HepG2 (cell line): ENCODE data around the gene PCBP1. TPM values are rescaled to one million over a fixed set of nuclear protein-coding genes. Genes with fewer than 3 reads are reported as not detected.
A peak's percentile ranks its signal among the peaks of the same experiment; 100 is the strongest.

Experiments
- FOXA3 ChIP-seq: IDR thresholded peaks from 2 replicates; pipeline ENCODE4 v1.6.1; 2016; ENCODE audit warnings: missing genetic modification reagents, missing compliant biosample characterization
- GMEB2 ChIP-seq: IDR thresholded peaks from 2 replicates; pipeline ENCODE4 v1.6.1; 2016; ENCODE audit warnings: missing biosample characterization, missing genetic modification reagents, low read depth
- MAFF ChIP-seq: IDR thresholded peaks from 2 replicates; pipeline ENCODE4 v1.6.1; 2011; ENCODE audit warnings: low read depth, low read length, improper control_type of control experiment
- MBD4 ChIP-seq: IDR thresholded peaks from 2 replicates; pipeline ENCODE4 v1.6.1; 2012; ENCODE audit warnings: low read length, inconsistent platforms, borderline replicate concordance
- MED1 ChIP-seq: sonication (generic); formaldehyde crosslinking; IDR thresholded peaks from 2 replicates; pipeline ENCODE4 v1.4.0; 2020; ENCODE audit warnings: missing genetic modification reagents
- MIER3 ChIP-seq: IDR thresholded peaks from 2 replicates; pipeline ENCODE4 v1.6.1; 2016; ENCODE audit warnings: missing compliant biosample characterization, borderline replicate concordance
- MLX ChIP-seq: IDR thresholded peaks from 2 replicates; pipeline ENCODE4 v1.6.1; 2016
- MYPOP ChIP-seq: sonication (generic); formaldehyde crosslinking; IDR thresholded peaks from 2 replicates; pipeline ENCODE4 v1.8.1; 2023; ENCODE audit warnings: mild to moderate bottlenecking, moderate library complexity, missing genetic modification reagents
- NR2F6 ChIP-seq, 2 experiments: IDR thresholded peaks; 2 replicates each; pipeline ENCODE4 v1.6.1; 2016; ENCODE audit warnings: antibody characterized with exemption in 1 of 2, mild to moderate bottlenecking in 1 of 2
- SCMH1 ChIP-seq: sonication (generic); formaldehyde crosslinking; IDR thresholded peaks from 2 replicates; pipeline ENCODE4 v1.9.0; 2021; ENCODE audit warnings: missing genetic modification reagents, mild to moderate bottlenecking, borderline replicate concordance
- SNRNP70 ChIP-seq: fragments of 200-400 bp; formaldehyde crosslinking; IDR thresholded peaks from 2 replicates; pipeline ENCODE4 v1.6.1; 2017; ENCODE audit warnings: mild to moderate bottlenecking, low read depth, low read length, moderate library complexity
- SYNCRIP ChIP-seq: fragments of 200-400 bp; formaldehyde crosslinking; IDR thresholded peaks from 2 replicates; pipeline ENCODE4 v1.6.1; 2018; ENCODE audit warnings: mild to moderate bottlenecking, low read depth, low read length; ENCODE audit not compliant: insufficient read depth
- U2AF1 ChIP-seq: fragments of 200-400 bp; formaldehyde crosslinking; optimal IDR thresholded peaks from 2 replicates; pipeline ENCODE3; 2017; ENCODE audit warnings: mild to moderate bottlenecking, low read depth, low read length
- ZNF232 ChIP-seq: sonication (generic); formaldehyde crosslinking; IDR thresholded peaks from 2 replicates; pipeline ENCODE4 v1.4.0; 2020; ENCODE audit warnings: missing genetic modification reagents, borderline replicate concordance
- ZNF317 ChIP-seq: sonication (generic); formaldehyde crosslinking; IDR thresholded peaks from 2 replicates; pipeline ENCODE4 v1.5.0; 2020; ENCODE audit warnings: mild to moderate bottlenecking, missing genetic modification reagents
- ZNF33B ChIP-seq: sonication (generic); formaldehyde crosslinking; IDR thresholded peaks from 2 replicates; pipeline ENCODE4 v1.5.1; 2020; ENCODE audit warnings: mild to moderate bottlenecking, missing genetic modification reagents
- ZNF776 ChIP-seq: sonication (generic); formaldehyde crosslinking; IDR thresholded peaks from 2 replicates; pipeline ENCODE4 v1.4.0; 2020; ENCODE audit warnings: mild to moderate bottlenecking, missing genetic modification reagents
- ZNF782 ChIP-seq: sonication (generic); formaldehyde crosslinking; IDR thresholded peaks from 2 replicates; pipeline ENCODE4 v1.4.0; 2020; ENCODE audit warnings: missing genetic modification reagents, mild to moderate bottlenecking, borderline replicate concordance
- polyA plus RNA-seq, 8 experiments: library from polyadenylated mRNA; depleted of rRNA in 3 of 8; stranded (reverse) in 7 of 8; unstranded in 1 of 8; fragments of >200 nt; fragmentation: Illumina TruSeq in 4 of 8; extraction: Trizol in 4 of 8; gene quantifications; 2 replicates each; pipeline versions ENCODE4 v1.2.1 to v1.2.3, GENCODE V29; 2011 to 2016; ENCODE audit warnings: low read depth in 4 of 8, missing spikeins in 1 of 8, mixed read lengths in 1 of 8; ENCODE audit not compliant: insufficient read depth in 1 of 8
- total RNA-seq, 5 experiments: library from RNA; depleted of rRNA; stranded (reverse); fragments of >200 nt; fragmentation: Illumina TruSeq; extraction: Trizol; gene quantifications; 2 replicates each; pipeline ENCODE4 v1.2.3, GENCODE V29; 2016; ENCODE audit warnings: low read depth in 1 of 5
- TF ChIP-seq, protein P1 (sequence below): sonication (generic); formaldehyde crosslinking; IDR thresholded peaks from 2 replicates; pipeline ENCODE4 v1.5.1; 2020; ENCODE audit warnings: mild to moderate bottlenecking, missing genetic modification reagents, borderline replicate concordance
- TF ChIP-seq, protein P2 (sequence below): sonication (generic); formaldehyde crosslinking; IDR thresholded peaks from 2 replicates; pipeline ENCODE4 v1.5.0; 2020; ENCODE audit warnings: missing genetic modification reagents, mild to moderate bottlenecking, borderline replicate concordance

The PCBP1 gene
- total and polyA plus RNA-seq, 2 of the 13 experiments (the other 11 are each of a cell fraction or from before 2014, with no cell fraction given), result 32.0 to 137 TPM

- TF ChIP-seq SNRNP70, result no peak
- no peak for TF ChIP-seq GMEB2 (CRISPR knock-in tag)
- TF ChIP-seq ZNF317, result peak; percentile 42; the same call in 1 of the 2 replicates
- TF ChIP-seq SYNCRIP, result no peak
- 0 out of 2 replicates have a peak, but pooled peaks have one; percentile 44 for TF ChIP-seq MBD4
- 0 out of 2 replicates have a peak, but pooled peaks have one; percentile 11 for TF ChIP-seq ZNF776
- TF ChIP-seq SCMH1 (CRISPR knock-in tag), result no peak
- TF ChIP-seq MLX (CRISPR knock-in tag), result no peak
- no peak for TF ChIP-seq FOXA3 (CRISPR knock-in tag)
- no peak for TF ChIP-seq ZNF232 (CRISPR knock-in tag)
- TF ChIP-seq MED1, result no peak
- TF ChIP-seq, protein P1, sequence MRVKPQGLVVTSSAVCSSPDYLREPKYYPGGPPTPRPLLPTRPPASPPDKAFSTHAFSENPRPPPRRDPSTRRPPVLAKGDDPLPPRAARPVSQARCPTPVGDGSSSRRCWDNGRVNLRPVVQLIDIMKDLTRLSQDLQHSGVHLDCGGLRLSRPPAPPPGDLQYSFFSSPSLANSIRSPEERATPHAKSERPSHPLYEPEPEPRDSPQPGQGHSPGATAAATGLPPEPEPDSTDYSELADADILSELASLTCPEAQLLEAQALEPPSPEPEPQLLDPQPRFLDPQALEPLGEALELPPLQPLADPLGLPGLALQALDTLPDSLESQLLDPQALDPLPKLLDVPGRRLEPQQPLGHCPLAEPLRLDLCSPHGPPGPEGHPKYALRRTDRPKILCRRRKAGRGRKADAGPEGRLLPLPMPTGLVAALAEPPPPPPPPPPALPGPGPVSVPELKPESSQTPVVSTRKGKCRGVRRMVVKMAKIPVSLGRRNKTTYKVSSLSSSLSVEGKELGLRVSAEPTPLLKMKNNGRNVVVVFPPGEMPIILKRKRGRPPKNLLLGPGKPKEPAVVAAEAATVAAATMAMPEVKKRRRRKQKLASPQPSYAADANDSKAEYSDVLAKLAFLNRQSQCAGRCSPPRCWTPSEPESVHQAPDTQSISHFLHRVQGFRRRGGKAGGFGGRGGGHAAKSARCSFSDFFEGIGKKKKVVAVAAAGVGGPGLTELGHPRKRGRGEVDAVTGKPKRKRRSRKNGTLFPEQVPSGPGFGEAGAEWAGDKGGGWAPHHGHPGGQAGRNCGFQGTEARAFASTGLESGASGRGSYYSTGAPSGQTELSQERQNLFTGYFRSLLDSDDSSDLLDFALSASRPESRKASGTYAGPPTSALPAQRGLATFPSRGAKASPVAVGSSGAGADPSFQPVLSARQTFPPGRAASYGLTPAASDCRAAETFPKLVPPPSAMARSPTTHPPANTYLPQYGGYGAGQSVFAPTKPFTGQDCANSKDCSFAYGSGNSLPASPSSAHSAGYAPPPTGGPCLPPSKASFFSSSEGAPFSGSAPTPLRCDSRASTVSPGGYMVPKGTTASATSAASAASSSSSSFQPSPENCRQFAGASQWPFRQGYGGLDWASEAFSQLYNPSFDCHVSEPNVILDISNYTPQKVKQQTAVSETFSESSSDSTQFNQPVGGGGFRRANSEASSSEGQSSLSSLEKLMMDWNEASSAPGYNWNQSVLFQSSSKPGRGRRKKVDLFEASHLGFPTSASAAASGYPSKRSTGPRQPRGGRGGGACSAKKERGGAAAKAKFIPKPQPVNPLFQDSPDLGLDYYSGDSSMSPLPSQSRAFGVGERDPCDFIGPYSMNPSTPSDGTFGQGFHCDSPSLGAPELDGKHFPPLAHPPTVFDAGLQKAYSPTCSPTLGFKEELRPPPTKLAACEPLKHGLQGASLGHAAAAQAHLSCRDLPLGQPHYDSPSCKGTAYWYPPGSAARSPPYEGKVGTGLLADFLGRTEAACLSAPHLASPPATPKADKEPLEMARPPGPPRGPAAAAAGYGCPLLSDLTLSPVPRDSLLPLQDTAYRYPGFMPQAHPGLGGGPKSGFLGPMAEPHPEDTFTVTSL (CRISPR knock-in tag), result no peak
- no peak for TF ChIP-seq MAFF
- TF ChIP-seq, protein P2, sequence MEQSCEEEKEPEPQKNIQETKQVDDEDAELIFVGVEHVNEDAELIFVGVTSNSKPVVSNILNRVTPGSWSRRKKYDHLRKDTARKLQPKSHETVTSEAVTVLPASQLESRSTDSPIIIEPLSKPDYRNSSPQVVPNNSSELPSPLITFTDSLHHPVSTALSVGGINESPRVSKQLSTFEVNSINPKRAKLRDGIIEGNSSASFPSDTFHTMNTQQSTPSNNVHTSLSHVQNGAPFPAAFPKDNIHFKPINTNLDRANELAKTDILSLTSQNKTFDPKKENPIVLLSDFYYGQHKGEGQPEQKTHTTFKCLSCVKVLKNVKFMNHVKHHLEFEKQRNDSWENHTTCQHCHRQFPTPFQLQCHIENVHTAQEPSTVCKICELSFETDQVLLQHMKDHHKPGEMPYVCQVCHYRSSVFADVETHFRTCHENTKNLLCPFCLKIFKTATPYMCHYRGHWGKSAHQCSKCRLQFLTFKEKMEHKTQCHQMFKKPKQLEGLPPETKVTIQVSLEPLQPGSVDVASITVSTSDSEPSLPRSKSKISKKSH, result no peak
- no peak for TF ChIP-seq ZNF782 (CRISPR knock-in tag)
- peak; percentile 49 for TF ChIP-seq NR2F6 (IDR thresholded peaks at IDR 0.05)
- no peak for TF ChIP-seq NR2F6 (CRISPR knock-in tag; IDR thresholded peaks at IDR 0.05)
- TF ChIP-seq ZNF33B (CRISPR knock-in tag), result no peak
- TF ChIP-seq MIER3 (CRISPR knock-in tag), result no peak
- no peak for TF ChIP-seq MYPOP (CRISPR knock-in tag)
- TF ChIP-seq U2AF1, result no peak
These were observed 1.5 kb upstream of the PCBP1 start (continued) for GRCh38 chr2:70085711-70086277.
